GM23338 (cell line): ENCODE results near the gene AIG1.

Experiments
- CREB1 ChIP-seq: fragments of 250-450 bp; sonication (Bioruptor Pico); IDR thresholded peaks from 2 replicates; pipeline ENCODE4 v1.5.0; 2020; ENCODE audit warnings: low read depth, mild to moderate bottlenecking, moderate library complexity
- CTCF ChIP-seq, 2 experiments: fragments of 200-600 bp in 1 of 2; sonication (generic) in 1 of 2; conservative IDR thresholded peaks; 2 replicates each; pipeline versions ENCODE4 v1.5.1 to v1.6.1; 2016 to 2017; ENCODE audit warnings: antibody characterized with exemption in 2 of 2, low read depth in 2 of 2, mild to moderate bottlenecking in 2 of 2, moderate library complexity in 1 of 2
- EZH2 ChIP-seq: fragments of 200-600 bp; sonication (generic); IDR thresholded peaks from one replicate; pipeline ENCODE4 v1.8.0; 2017; ENCODE audit warnings: antibody characterized with exemption, mild to moderate bottlenecking, low read depth; ENCODE audit not compliant: unreplicated experiment
- EZH2phosphoT487 ChIP-seq: fragments of 200-600 bp; sonication (generic); IDR thresholded peaks from one replicate; pipeline ENCODE4 v1.8.1; 2018; ENCODE audit warnings: antibody characterized with exemption; ENCODE audit not compliant: unreplicated experiment
- POLR2AphosphoS5 ChIP-seq: IDR thresholded peaks from 2 replicates; pipeline ENCODE4 v1.6.1; 2016; ENCODE audit warnings: antibody characterized with exemption, low read depth
- REST ChIP-seq: IDR thresholded peaks from one replicate; pipeline ENCODE4 v1.6.1; 2018; ENCODE audit warnings: antibody characterized with exemption; ENCODE audit not compliant: unreplicated experiment

DNA sequence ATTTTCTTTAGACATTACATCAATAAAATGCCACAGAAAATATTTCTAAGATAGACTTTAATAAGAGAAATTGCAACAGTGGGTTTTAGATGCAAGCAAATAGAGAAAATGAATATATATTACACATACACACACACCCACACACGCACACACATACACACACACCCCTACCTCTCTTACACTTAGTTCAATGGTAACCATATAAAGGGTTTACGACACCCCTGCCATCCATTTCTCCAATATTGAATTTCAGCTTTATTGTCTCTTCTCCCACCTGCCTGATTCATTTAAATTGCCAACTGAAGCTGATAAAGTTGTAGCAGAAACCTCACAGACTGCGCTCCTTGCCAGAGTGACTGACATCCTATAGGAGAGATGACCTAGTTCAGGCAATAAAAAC is 235.2 kb downstream of the AIG1 start:
- TF ChIP-seq REST (no peak), CTCF (conservative IDR thresholded peaks at IDR 0.05; ENCODE audit: low read depth in 2 of 2) (no peak), EZH2 (no peak), CREB1 (CRISPR knock-in tag) (no peak), EZH2phosphoT487 (no peak), POLR2AphosphoS5 (no peak)
